Suprapubic skin (tissue), 4 donors: ENCODE data around the gene NOVA2. TPM values are rescaled to one million over a fixed set of nuclear protein-coding genes. Genes with fewer than 3 reads are reported as not detected.

ENCODE experiments used
- DNase-seq, 2 donors: peaks; one replicate each; pipeline ENCODE4 v3.0.0-alpha.2; 2019; ENCODE audit warnings: low spot score in 2 of 2
- H3K27ac ChIP-seq: fragments of 200-600 bp; sonication (generic); one replicate; pipeline ENCODE4 v1.5.1; 2019
- H3K27me3 ChIP-seq: fragments of 200-600 bp; sonication (generic); one replicate; pipeline ENCODE4 v1.5.1; 2019
- H3K36me3 ChIP-seq: fragments of 200-600 bp; sonication (generic); one replicate; pipeline ENCODE4 v1.5.1; 2019
- H3K4me1 ChIP-seq: fragments of 200-600 bp; sonication (generic); one replicate; pipeline ENCODE4 v1.5.1; 2019
- H3K4me3 ChIP-seq: fragments of 200-600 bp; sonication (generic); one replicate; pipeline ENCODE4 v1.5.1; 2019; ENCODE audit warnings: mild to moderate bottlenecking
- H3K9me3 ChIP-seq: fragments of 200-600 bp; sonication (generic); one replicate; pipeline ENCODE4 v1.5.1; 2019
- EP300 ChIP-seq: sonication (generic); formaldehyde crosslinking; IDR thresholded peaks from one replicate; pipeline ENCODE4 v1.6.1; 2017; ENCODE audit warnings: antibody characterized with exemption
- POLR2A ChIP-seq, 2 donors: fragments of 450-650 bp; IDR thresholded peaks; one replicate each; pipeline ENCODE4 v1.6.1; 2017; ENCODE audit warnings: antibody characterized with exemption in 2 of 2, mild to moderate bottlenecking in 2 of 2, moderate library complexity in 2 of 2
- POLR2AphosphoS5 ChIP-seq, 3 donors: sonication (generic); formaldehyde crosslinking; IDR thresholded peaks; one replicate each; pipeline ENCODE4 v1.6.1; 2017; ENCODE audit warnings: antibody characterized with exemption in 3 of 3
- WGBS: methylation state at CpG from one replicate; pipeline ENCODE4 v1.1.5; 2018; 5-methylcytosine and 5-hydroxymethylcytosine counted together
- total RNA-seq, 4 donors: library from RNA; depleted of rRNA; stranded (reverse); fragments of >200 nt; gene quantifications; one replicate each; pipeline ENCODE4 v1.1.0, GENCODE V29; 2016
- TF ChIP-seq, protein P1 (sequence below), 2 donors: fragments of 200-600 bp in 1 of 2; fragments of 450-650 bp in 1 of 2; sonication (generic) in 1 of 2; IDR thresholded peaks; one replicate each; pipeline ENCODE4 v1.5.1; 2016 to 2019; ENCODE audit warnings: antibody characterized with exemption in 2 of 2, mild to moderate bottlenecking in 1 of 2, moderate library complexity in 1 of 2

Gene NOVA2
- total RNA-seq, 4 donors from 2014 or later, result 0.21 to 0.97 (median 0.55) TPM

DNA sequence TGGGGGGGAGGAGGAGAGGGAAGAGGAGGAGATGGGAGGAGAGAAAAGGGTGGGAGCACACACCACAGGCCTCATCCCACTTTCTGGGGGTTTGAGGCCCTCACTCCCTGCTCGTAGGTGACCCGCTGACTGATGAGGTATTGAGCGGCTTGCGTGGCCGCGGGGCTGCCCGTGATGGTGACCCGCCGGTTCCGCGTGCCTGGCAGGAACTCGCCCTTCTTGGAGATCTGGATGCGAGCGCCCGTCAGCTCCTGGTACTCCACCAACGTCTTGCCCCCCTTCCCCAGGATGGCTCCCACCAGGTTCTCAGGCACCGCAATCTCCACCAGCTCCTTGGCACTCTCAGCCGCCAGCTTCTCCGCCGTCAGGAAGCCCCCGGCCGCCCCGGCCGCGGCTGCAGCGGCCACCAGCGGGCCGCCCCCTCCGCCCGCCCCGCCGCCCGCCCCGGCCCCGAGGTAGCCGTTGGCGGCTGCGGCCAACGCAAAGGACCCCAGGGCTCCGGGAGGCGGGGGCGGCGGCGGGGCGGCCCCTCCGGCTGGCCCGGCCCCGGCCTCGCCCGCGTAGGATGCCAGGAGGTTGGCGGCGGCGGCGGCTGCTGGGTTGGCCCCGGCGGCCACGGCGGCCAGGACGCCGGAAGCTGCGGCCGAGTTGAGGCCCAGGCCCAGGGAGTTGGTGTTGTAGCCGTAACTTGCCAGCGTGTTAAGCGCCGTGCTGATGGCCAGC lies 33.7 kb downstream of the NOVA2 start:
- TF ChIP-seq POLR2AphosphoS5 (IDR thresholded peaks at IDR 0.05), result no peak
- no peak for TF ChIP-seq POLR2A (IDR thresholded peaks at IDR 0.05)
- no peak for TF ChIP-seq EP300
- TF ChIP-seq, protein P1, sequence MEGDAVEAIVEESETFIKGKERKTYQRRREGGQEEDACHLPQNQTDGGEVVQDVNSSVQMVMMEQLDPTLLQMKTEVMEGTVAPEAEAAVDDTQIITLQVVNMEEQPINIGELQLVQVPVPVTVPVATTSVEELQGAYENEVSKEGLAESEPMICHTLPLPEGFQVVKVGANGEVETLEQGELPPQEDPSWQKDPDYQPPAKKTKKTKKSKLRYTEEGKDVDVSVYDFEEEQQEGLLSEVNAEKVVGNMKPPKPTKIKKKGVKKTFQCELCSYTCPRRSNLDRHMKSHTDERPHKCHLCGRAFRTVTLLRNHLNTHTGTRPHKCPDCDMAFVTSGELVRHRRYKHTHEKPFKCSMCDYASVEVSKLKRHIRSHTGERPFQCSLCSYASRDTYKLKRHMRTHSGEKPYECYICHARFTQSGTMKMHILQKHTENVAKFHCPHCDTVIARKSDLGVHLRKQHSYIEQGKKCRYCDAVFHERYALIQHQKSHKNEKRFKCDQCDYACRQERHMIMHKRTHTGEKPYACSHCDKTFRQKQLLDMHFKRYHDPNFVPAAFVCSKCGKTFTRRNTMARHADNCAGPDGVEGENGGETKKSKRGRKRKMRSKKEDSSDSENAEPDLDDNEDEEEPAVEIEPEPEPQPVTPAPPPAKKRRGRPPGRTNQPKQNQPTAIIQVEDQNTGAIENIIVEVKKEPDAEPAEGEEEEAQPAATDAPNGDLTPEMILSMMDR (IDR thresholded peaks at IDR 0.05), result no peak
- H3K27ac ChIP-seq, result no peak overlapping the region
- H3K36me3 ChIP-seq, result no peaks in the 10 kb centered on the region
- H3K4me1 ChIP-seq, result no peaks in the 10 kb centered on the region
- H3K9me3 ChIP-seq, result no peaks in the 10 kb centered on the region
- 35% methylated on average over 25 of the region's 67 CpGs for WGBS
- H3K27me3 ChIP-seq, result peaks cover 61% of the 10 kb centered on the region
- DNase-seq, result no peak
- no peak overlapping the region for H3K4me3 ChIP-seq

DNA sequence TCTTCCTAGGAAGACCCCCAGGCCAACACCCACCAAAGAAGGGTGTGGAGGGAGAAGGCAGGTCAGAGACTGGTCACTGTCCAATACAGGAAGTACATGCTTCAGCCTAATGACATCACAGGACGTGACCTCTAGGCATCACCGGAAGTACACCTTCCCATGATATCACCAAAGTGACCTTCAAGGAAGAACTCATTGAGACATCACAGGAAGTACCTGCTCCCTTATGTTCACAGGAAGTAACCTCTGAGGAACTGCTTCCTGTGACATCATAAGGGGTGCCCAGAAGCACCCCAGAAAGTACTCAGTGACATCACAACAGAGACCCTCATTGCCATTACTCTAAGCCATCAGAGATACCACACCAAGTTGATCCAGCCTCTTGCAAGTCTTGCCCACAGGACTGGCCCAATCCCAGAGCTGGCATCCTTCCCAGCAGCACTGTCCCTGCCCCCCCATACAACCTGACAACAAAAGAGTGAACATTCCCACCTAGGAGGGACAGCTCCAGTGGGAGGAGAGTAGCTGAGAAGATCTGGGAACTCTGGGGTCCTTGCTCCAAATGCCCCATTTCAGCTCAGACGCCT lies 34.8 kb downstream of the NOVA2 start:
- no peaks in the 10 kb centered on the region for H3K4me1 ChIP-seq
- WGBS, result 100% methylated on average over 2 of the region's 3 CpGs
- no peaks in the 10 kb centered on the region for H3K36me3 ChIP-seq
- no peak overlapping the region for H3K4me3 ChIP-seq
- TF ChIP-seq EP300 (no peak), POLR2AphosphoS5 (IDR thresholded peaks at IDR 0.05) (no peak), POLR2A (IDR thresholded peaks at IDR 0.05) (no peak)
- TF ChIP-seq, protein P1 (IDR thresholded peaks at IDR 0.05), result no peak
- DNase-seq, result no peak
- H3K9me3 ChIP-seq, result no peaks in the 10 kb centered on the region
- peaks cover 65% of the 10 kb centered on the region for H3K27me3 ChIP-seq
- H3K27ac ChIP-seq, result no peak overlapping the region

DNA sequence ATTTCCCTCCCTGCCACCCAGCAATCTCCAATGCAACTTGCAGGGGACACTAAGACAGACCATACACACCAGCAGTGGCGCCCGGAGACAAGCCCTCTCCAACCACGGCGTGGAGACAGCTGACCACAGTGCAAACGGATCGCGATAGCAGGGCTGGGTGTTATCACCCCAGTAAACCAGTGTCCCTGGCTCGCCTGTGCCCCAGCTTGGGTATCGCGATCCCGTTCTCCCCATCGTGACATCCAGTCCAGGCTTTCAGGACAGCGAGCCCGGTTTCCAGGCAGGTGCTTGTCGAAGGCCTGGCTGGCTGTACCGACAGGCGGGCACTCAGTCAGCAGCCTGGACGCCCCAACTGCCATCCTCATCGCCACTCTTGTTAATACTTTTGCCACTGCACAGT lies 38.4 kb downstream of the NOVA2 start:
- no peak overlapping the region for H3K4me3 ChIP-seq
- no peaks in the 10 kb centered on the region for H3K36me3 ChIP-seq
- no peak for DNase-seq
- peaks cover 75% of the 10 kb centered on the region for H3K27me3 ChIP-seq
- H3K4me1 ChIP-seq, result no peaks in the 10 kb centered on the region
- H3K27ac ChIP-seq, result no peak overlapping the region
- TF ChIP-seq POLR2A (IDR thresholded peaks at IDR 0.05) (no peak), POLR2AphosphoS5 (IDR thresholded peaks at IDR 0.05) (no peak), EP300 (no peak)
- TF ChIP-seq, protein P1 (IDR thresholded peaks at IDR 0.05), result no peak
- H3K9me3 ChIP-seq, result no peaks in the 10 kb centered on the region
- WGBS, result 75% methylated on average over 18 of the region's 19 CpGs

DNA sequence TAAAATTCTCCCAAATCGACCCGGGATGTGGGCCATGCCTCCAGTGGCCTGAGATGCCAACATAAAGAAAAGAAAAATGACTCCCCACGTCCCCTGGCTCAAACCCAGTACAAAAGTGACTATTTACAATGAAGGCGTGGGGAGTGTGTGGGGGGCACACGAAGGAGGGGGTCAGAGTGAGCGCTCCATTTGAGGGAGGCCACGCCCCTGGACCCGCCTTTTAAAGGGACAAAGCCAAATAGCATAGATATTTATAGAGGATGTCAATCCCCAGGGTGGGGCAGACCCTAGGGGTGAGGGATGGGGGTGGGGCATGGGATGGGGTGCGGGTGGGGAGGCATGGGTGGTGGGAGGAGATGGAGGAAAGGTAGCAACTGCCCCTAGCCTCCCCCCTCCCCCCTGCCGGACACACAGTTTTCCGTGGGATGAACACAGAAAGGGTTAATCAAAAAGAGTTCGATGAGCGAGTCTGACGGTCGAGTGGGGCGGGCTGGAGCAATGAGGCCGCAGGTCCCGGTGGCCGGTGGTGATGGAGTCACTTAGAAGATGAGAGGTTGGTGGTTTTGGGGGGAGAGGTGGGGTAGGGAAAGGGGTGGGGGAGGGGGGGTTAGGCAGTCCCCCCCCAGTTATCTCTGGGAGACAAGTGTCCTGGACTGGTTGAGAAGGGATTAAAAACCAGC lies 39.0 kb downstream of the NOVA2 start:
- DNase-seq, result no peak
- no peaks in the 10 kb centered on the region for H3K9me3 ChIP-seq
- no peak overlapping the region for H3K4me3 ChIP-seq
- H3K36me3 ChIP-seq, result no peaks in the 10 kb centered on the region
- WGBS, result 27% methylated on average over 19 of the region's 19 CpGs
- no peak overlapping the region for H3K27ac ChIP-seq
- H3K4me1 ChIP-seq, result no peaks in the 10 kb centered on the region
- H3K27me3 ChIP-seq, result peaks cover 69% of the 10 kb centered on the region
- TF ChIP-seq EP300, result no peak
- TF ChIP-seq POLR2AphosphoS5 (IDR thresholded peaks at IDR 0.05), result no peak
- TF ChIP-seq, protein P1 (IDR thresholded peaks at IDR 0.05), result no peak
- TF ChIP-seq POLR2A (IDR thresholded peaks at IDR 0.05), result no peak

DNA sequence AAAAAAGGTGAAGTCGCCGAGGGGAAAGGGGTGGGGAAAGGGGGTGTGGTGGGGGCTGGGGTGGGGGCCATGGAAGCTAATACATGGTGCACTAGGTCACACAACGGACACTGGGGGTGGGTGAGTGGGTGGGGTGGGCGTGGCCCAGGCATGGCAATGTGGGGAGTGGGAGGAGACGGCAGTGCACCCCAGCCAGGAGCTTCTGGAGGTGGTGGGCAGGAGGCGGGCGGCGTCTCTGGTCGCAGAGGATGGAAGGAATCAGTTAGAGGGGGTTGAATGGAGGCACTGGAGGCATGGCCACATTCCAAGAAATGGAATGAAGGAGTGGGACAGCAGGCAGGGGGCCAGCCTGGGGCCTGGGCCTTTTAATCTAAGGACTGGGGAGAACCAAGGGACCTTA lies 39.9 kb downstream of the NOVA2 start:
- DNase-seq, result no peak
- H3K27me3 ChIP-seq, result peaks cover 67% of the 10 kb centered on the region
- no peaks in the 10 kb centered on the region for H3K4me1 ChIP-seq
- no peak overlapping the region for H3K27ac ChIP-seq
- TF ChIP-seq POLR2A (IDR thresholded peaks at IDR 0.05) (no peak), POLR2AphosphoS5 (IDR thresholded peaks at IDR 0.05) (no peak), EP300 (no peak)
- TF ChIP-seq, protein P1 (IDR thresholded peaks at IDR 0.05), result no peak
- 60% methylated on average over 9 of the region's 9 CpGs for WGBS
- H3K4me3 ChIP-seq, result no peak overlapping the region
- no peaks in the 10 kb centered on the region for H3K36me3 ChIP-seq
- no peaks in the 10 kb centered on the region for H3K9me3 ChIP-seq
